A204.1 (cell line): ENCODE results near the gene BRWD1.

Experiments
- FAIRE-seq: peaks from 2 replicates; lab custom pipeline; 2012; peaks lifted over from hg19 to GRCh38; lab: Jason Lieb, UNC

BRWD1 gene

GRCh38 chr21:39313571-39314142 lies at the start of gene BRWD1:
Gene BRWD1, minus strand, starts transcription at chr21:39313632. Its CDS starts 141 bp downstream, at chr21:39313491.
- FAIRE-seq: no peak

- no peak for FAIRE-seq
These were observed 49.3 kb upstream of the BRWD1 start for GRCh38 chr21:39362733-39363132.

- no peak for FAIRE-seq
These were observed 46.0 kb upstream of the BRWD1 start for GRCh38 chr21:39359382-39359781.

GRCh38 chr21:39353295-39353694 lies 39.9 kb upstream of the BRWD1 start:
- no peak for FAIRE-seq

- no peak for FAIRE-seq
These were observed 36.9 kb upstream of the BRWD1 start for GRCh38 chr21:39350094-39351005.

- FAIRE-seq: no peak
These were observed 36.0 kb upstream of the BRWD1 start for GRCh38 chr21:39349211-39350093.

- FAIRE-seq: no peak
These were observed 35.2 kb upstream of the BRWD1 start, which contains the start of gene HMGN1 for GRCh38 chr21:39348355-39349210. Gene HMGN1, minus strand, starts transcription at chr21:39349088. Its CDS starts 171 bp downstream, at chr21:39348917.

DNA sequence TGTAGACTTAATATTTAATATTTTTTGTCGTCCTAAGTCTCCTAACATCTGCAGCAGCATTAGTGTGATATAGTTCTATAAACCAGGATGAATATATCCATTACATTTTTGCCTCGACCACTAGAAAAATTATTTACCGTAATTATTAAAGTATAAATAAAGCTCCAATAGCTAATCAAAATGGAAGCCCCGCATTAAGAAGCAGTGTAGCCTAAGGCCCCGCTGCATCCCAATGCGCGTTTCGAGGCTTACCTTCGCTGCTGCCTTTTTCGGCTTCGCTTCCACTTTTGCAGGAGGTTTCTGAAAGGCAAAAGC lies 34.6 kb upstream of the BRWD1 start:
- no peak for FAIRE-seq

- no peak for FAIRE-seq
These were observed 34.1 kb upstream of the BRWD1 start for GRCh38 chr21:39347537-39347936.

- no peak for FAIRE-seq
These were observed 33.4 kb upstream of the BRWD1 start for GRCh38 chr21:39346671-39347331.

DNA sequence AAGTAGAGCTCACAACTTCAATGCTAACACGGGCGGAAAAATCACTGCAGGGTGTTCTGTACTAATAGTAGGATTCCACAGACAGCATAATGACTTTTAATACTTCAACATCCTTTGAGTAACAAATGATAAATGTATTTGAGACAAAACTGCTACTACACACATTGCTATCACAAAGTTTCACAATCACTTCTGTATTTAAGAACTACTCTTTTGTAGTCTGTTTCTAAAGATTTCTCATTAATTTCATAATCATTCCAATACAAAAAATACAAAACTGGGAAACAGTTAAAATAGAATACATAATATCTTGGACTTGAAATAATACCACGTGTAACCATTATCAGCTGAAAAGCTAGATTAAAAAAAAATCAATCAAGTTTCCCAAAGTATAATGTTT lies 32.8 kb upstream of the BRWD1 start:
- FAIRE-seq: no peak

GRCh38 chr21:39345440-39345839 lies 32.0 kb upstream of the BRWD1 start:
- no peak for FAIRE-seq

- FAIRE-seq: no peak
These were observed 31.4 kb upstream of the BRWD1 start for GRCh38 chr21:39344848-39345247.

DNA sequence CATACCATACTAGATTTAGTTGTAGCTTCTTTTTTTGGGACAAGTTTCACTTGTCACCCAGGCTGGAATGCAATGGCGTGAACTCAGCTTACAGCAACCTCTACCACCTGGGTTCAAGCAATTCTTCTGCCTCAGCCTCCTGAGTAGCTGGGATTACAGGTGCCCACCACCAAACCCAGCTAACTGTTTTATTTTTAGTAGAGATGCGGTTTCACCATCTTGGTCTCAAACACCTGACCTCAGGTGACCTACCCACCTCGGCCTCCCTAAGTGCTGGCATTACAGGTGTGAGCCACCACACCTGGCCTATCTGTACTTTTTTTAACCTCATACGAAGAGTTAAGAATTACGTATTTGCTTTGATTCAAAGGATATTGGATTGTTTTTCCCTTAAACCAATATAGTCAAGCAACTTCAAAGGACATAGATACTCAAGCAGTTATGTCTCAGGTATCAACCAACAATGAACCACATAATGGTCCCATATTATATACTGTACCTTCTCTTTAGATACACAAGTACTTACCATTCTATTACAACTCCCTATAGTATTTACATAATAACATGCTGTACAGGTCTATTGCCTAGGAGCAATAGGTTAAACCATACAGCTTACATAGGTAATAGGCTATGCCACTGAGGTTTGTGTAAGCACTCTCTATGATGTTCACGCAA lies 28.0 kb upstream of the BRWD1 start:
- no peak for FAIRE-seq

GRCh38 chr21:39340687-39341086 lies 27.3 kb upstream of the BRWD1 start:
- no peak for FAIRE-seq

GRCh38 chr21:39339231-39339630 lies 25.8 kb upstream of the BRWD1 start:
- FAIRE-seq: no peak

DNA sequence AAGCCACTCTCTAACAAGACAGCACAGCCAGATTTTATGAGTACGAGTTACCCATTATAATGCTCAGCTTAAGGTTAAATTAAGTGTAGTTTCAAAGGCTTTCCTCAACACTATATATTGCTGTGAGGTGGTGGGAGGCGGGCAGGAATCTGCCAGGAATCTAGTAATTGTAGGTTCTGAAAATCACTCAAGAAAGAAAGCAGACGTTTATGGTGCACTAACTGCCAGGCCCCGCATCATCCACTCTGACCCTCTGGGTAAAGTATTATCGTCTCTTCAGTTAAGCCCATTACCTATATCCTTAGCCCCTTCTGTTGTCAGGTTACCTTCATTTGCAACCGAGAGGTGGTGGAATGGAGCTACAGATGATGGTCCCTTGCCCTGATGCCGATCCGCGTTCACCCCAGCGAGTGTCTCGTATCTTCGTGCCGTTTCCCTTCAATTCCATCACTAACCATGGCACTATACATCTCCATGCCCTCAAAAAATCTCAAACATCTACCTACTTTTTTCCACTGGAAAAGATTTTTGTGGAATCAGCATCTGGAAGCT lies 23.1 kb upstream of the BRWD1 start:
- FAIRE-seq: no peak

DNA sequence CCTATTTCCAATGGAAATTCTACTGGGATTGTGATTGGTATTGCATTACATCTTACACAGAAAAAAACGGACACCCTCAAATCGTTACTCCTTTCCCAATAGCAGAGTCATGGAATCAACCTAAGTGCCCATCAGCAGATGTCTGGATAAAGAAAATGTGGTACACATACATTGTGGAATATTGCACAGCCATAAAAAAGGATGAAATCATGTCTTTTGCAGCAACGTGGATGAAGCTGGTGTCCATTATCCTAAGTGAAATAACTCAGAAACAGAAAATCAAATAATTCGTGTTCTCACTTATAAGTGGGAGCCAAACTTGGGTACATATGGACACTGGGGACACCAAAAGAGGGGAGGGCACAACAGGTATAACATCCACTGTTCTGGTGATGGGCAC lies 21.2 kb upstream of the BRWD1 start:
- no peak for FAIRE-seq

DNA sequence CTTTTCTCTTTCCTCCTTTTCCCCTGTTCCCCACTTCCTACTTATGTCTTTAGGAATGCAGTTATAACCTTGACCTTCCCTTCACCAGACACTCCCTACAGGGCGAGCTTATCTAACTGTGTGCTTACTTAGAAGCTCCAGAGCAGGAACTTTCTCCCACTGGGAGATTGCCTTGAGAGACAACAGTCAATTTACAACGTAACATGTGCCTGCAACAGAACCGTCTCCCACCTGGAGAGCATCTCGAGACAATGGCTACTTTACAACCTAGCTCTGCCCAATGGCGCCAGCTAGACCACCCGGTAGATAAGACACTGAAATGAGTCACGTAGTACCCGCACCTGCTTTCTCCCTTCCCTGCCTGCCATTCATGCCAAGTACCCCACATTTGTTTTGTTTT lies 18.7 kb upstream of the BRWD1 start:
- FAIRE-seq: no peak

GRCh38 chr21:39330001-39330400 lies 16.6 kb upstream of the BRWD1 start:
- no peak for FAIRE-seq
